Spleen (tissue), 11 donors: Measurements from ENCODE around the gene AHNAK. TPM values are rescaled to one million over a fixed set of nuclear protein-coding genes. Genes with fewer than 3 reads are reported as not detected.

ENCODE experiments used
- DNase-seq: peaks from one replicate; pipeline ENCODE4 v3.0.0-alpha.2; 2020
- H3K27ac ChIP-seq, 8 donors: fragments of 200-600 bp; sonication (generic) in 7 of 8; 1 replicate in 4 of 8; 2 replicates in 4 of 8; pipeline versions ENCODE4 v1.5.0 to v1.8.0; 2016 to 2021; ENCODE audit warnings: inconsistent platforms in 4 of 8, mild to moderate bottlenecking in 4 of 8, moderate library complexity in 1 of 8
- H3K27me3 ChIP-seq, 7 donors: fragments of 200-600 bp; sonication (generic) in 6 of 7; replicated peaks in 1 of 7; 1 replicate in 4 of 7; 2 replicates in 3 of 7; pipeline versions ENCODE4 v1.5.0 to v1.8.0; 2016 to 2021; ENCODE audit warnings: inconsistent platforms in 3 of 7, mild to moderate bottlenecking in 1 of 7
- H3K36me3 ChIP-seq, 6 donors: fragments of 200-600 bp; sonication (generic) in 5 of 6; 1 replicate in 4 of 6; 2 replicates in 2 of 6; pipeline versions ENCODE4 v1.5.0 to v1.8.0; 2016 to 2021; ENCODE audit warnings: inconsistent platforms in 2 of 6
- H3K4me1 ChIP-seq, 6 donors: fragments of 200-600 bp; sonication (generic) in 5 of 6; 1 replicate in 3 of 6; 2 replicates in 3 of 6; pipeline versions ENCODE4 v1.5.0 to v1.8.0; 2016 to 2021; ENCODE audit warnings: inconsistent platforms in 3 of 6
- H3K4me3 ChIP-seq, 8 donors: fragments of 200-600 bp; sonication (generic) in 7 of 8; 1 replicate in 4 of 8; 2 replicates in 4 of 8; pipeline versions ENCODE4 v1.5.0 to v1.8.0; 2016 to 2021; ENCODE audit warnings: inconsistent platforms in 4 of 8, mild to moderate bottlenecking in 4 of 8, moderate library complexity in 2 of 8
- H3K9me3 ChIP-seq, 8 donors: fragments of 200-600 bp; sonication (generic) in 7 of 8; 1 replicate in 4 of 8; 2 replicates in 4 of 8; pipeline versions ENCODE4 v1.5.0 to v1.8.0; 2016 to 2021; ENCODE audit warnings: inconsistent platforms in 4 of 8
- CTCF ChIP-seq, 11 experiments: fragments of 200-600 bp in 7 of 11; fragments of 450-650 bp in 4 of 11; sonication (generic) in 4 of 11; IDR thresholded peaks in 8 of 11; conservative IDR thresholded peaks in 3 of 11; 1 replicate in 7 of 11; 2 replicates in 4 of 11; pipeline versions ENCODE4 v1.4.0 to v1.8.0; 2016 to 2021; ENCODE audit warnings: antibody characterized with exemption in 11 of 11, inconsistent platforms in 4 of 11, mild to moderate bottlenecking in 1 of 11
- POLR2A ChIP-seq, 3 donors: fragments of 450-650 bp; IDR thresholded peaks; one replicate each; pipeline ENCODE4 v1.5.1; 2017; ENCODE audit warnings: antibody characterized with exemption in 3 of 3, mild to moderate bottlenecking in 1 of 3
- POLR2AphosphoS5 ChIP-seq, 3 donors: sonication (generic); formaldehyde crosslinking; IDR thresholded peaks; one replicate each; pipeline ENCODE4 v1.5.1; 2017; ENCODE audit warnings: antibody characterized with exemption in 3 of 3
- WGBS, 5 donors: extraction: QIAGEN DNeasy Blood & Tissue Kit in 3 of 5; methylation state at CpG; one replicate each; pipeline versions ENCODE4 v1.1.5 to v1.1.7; 2013 to 2018; 5-methylcytosine and 5-hydroxymethylcytosine counted together
- intact Hi-C: fragments of 100-400 bp; cut with DNase I; formaldehyde crosslinking; loops from one replicate; pipeline ENCODE4 v1.15.0; 2023; ENCODE audit warnings: low total_unique reads
- polyA plus RNA-seq, 3 donors: library from polyadenylated mRNA; stranded (reverse); fragments of 200-250 nt; gene quantifications; one replicate each; pipeline ENCODE4 v1.2.1, GENCODE V29; 2013
- total RNA-seq, 7 donors: library from RNA; depleted of rRNA in 3 of 7; stranded (reverse); fragments of >200 nt in 3 of 7; fragmentation: NEBNext Ultra II Directional in 4 of 7; extraction: Animal tissue kit (Norgen Biotek cat#: 25700) in 4 of 7; gene quantifications; one replicate each; pipeline versions ENCODE4 v1.1.0 to v1.2.1, GENCODE V29; 2016 to 2021
- donor health status: healthy with polysubstance abuse.
- donor health status: DM: no; HTN: no; CAD: no; lungs with moderate emphysema.
- donor health status: DM: no; HTN: no; CAD: no.
- donor health status: Bipolar disorder and iron deficiency.
- donor health status: healthy.
- donor health status: DM: no; HTN: no; CAD: no.
- donor health status: DM: yes; HTN: yes; CAD: no.

Gene AHNAK
- total and polyA plus RNA-seq, 10 donors: 11.8 to 370 (median 259) TPM

GRCh38 chr11:62546929-62547625 is 471 bp upstream of the AHNAK start:
- no peak for DNase-seq
- intact Hi-C loops: no loop called here
- no peaks in the 10 kb centered on the region for H3K36me3 ChIP-seq
- peak overlapping the region; percentile 60 to 98 (median 79) for H3K4me3 ChIP-seq
- H3K27ac ChIP-seq: peak overlapping the region; percentile 74 to 94 (median 90)
- WGBS, 5 donors: 19 to 25% (median 22%) methylated on average over 34 to 40 of the region's 40 CpGs
- peaks cover 33 to 89% (median 74%) of the 10 kb centered on the region in 6 donors for H3K4me1 ChIP-seq
- H3K9me3 ChIP-seq: no peaks in the 10 kb centered on the region
- peaks cover 0 to 38% (median 16%) of the 10 kb centered on the region in 7 donors for H3K27me3 ChIP-seq
- TF ChIP-seq CTCF (IDR thresholded peaks at IDR 0.05 in 8 of 11, conservative IDR thresholded peaks at IDR 0.05 in 3 of 11) (no peak), POLR2A (IDR thresholded peaks at IDR 0.05) (no peak), POLR2AphosphoS5 (IDR thresholded peaks at IDR 0.05) (no peak)

GRCh38 chr11:62545437-62546243 is 966 bp downstream of the AHNAK start:
- Histone ChIP-seq H3K9me3 (no peaks in the 10 kb centered on the region), H3K4me3 (peak overlapping the region; percentile 60 to 98 (median 79)), H3K27ac (peak overlapping the region; percentile 74 to 94 (median 90)), H3K4me1 (peaks cover 36 to 89% (median 74%) of the 10 kb centered on the region in 6 donors), H3K36me3 (no peaks in the 10 kb centered on the region), H3K27me3 (peaks cover 0 to 38% (median 16%) of the 10 kb centered on the region in 7 donors)
- DNase-seq: peak; percentile 87
- WGBS, 5 donors: 0 to 1% (median 1%) methylated on average over 47 to 59 of the region's 59 CpGs
- intact Hi-C loops: no loop called here
- TF ChIP-seq CTCF (IDR thresholded peaks at IDR 0.05 in 8 of 11, conservative IDR thresholded peaks at IDR 0.05 in 3 of 11) (no peak), POLR2AphosphoS5 (IDR thresholded peaks at IDR 0.05) (peak; percentile 65 to 83 (median 68))

GRCh38 chr11:62544581-62545436 is 1.8 kb downstream of the AHNAK start:
- 2 to 8% (median 5%) methylated on average over 23 to 32 of the region's 32 CpGs for WGBS, 5 donors
- peak overlapping the region; percentile 74 to 94 (median 90) for H3K27ac ChIP-seq
- peaks cover 45 to 89% (median 80%) of the 10 kb centered on the region in 6 donors for H3K4me1 ChIP-seq
- H3K36me3 ChIP-seq: no peaks in the 10 kb centered on the region
- H3K9me3 ChIP-seq: no peaks in the 10 kb centered on the region
- peak overlapping the region; percentile 60 to 98 (median 79) for H3K4me3 ChIP-seq
- H3K27me3 ChIP-seq: peaks cover 0 to 38% (median 16%) of the 10 kb centered on the region in 7 donors
- no peak for DNase-seq
- intact Hi-C loops: loop anchor here (5.0 kb wide), 1 partner anchor 123 kb away; no protein-coding TSS in a partner anchor
- TF ChIP-seq POLR2A (IDR thresholded peaks at IDR 0.05) (no peak), CTCF (IDR thresholded peaks at IDR 0.05 in 8 of 11, conservative IDR thresholded peaks at IDR 0.05 in 3 of 11) (no peak), POLR2AphosphoS5 (IDR thresholded peaks at IDR 0.05) (no peak)
